Endothelial cell of umbilical vein (primary cell): Measurements from ENCODE around the gene ACSBG1. TPM values are rescaled to one million over a fixed set of nuclear protein-coding genes. Genes with fewer than 3 reads are reported as not detected.

Experiments
- BruUV-seq: library from RNA; stranded (reverse); fragments of 400-500 nt; replicated peaks from 2 replicates; lab custom pipeline; 2021; lab: Mats Ljungman, UMichigan
- CTCF ChIA-PET: fragments of 300-600, 350-600 bp; sonication (Branson Sonifier 250); formaldehyde crosslinking; loops from one replicate; lab custom pipeline; 2021; ENCODE audit warnings: antibody characterized with exemption, inconsistent platforms; lab: Charles Lee
- POLR2A ChIA-PET: fragments of 300-600, 350-600 bp; sonication (Branson Sonifier 250); formaldehyde crosslinking; loops from one replicate; lab custom pipeline; 2021; ENCODE audit warnings: antibody characterized with exemption, inconsistent platforms; lab: Charles Lee
- DNase-seq: peaks from one replicate; pipeline ENCODE4 v3.0.0-alpha.2; 2011; ENCODE audit warnings: low read depth, low spot score
- FAIRE-seq: peaks from 2 replicates; lab custom pipeline; 2011; peaks lifted over from hg19 to GRCh38; lab: Jason Lieb, UNC
- H2AFZ ChIP-seq: 2 replicates; pipeline ENCODE4 v1.6.0; 2012; ENCODE audit warnings: low read depth, low read length, control low read depth, inconsistent platforms
- H3K27ac ChIP-seq: 2 replicates; pipeline ENCODE4 v1.5.1; 2011; ENCODE audit warnings: low read depth, mild to moderate bottlenecking, control low read depth, low read length, moderate library complexity; ENCODE audit not compliant: insufficient read depth
- H3K27me3 ChIP-seq, 2 experiments: 2 replicates each; pipeline versions ENCODE4 v1.6.0 to v1.6.1; 2011; ENCODE audit warnings: low read length in 2 of 2, mixed read lengths in 1 of 2; ENCODE audit not compliant: control insufficient read depth in 2 of 2, insufficient read depth in 2 of 2
- H3K36me3 ChIP-seq, 2 experiments: 2 replicates in 1 of 2; 3 replicates in 1 of 2; pipeline ENCODE4 v1.5.1; 2011; ENCODE audit warnings: low read length in 2 of 2, mild to moderate bottlenecking in 1 of 2, moderate library complexity in 1 of 2; ENCODE audit not compliant: control insufficient read depth in 2 of 2, insufficient read depth in 2 of 2; ENCODE audit errors: extremely low read depth in 1 of 2
- H3K4me1 ChIP-seq: 3 replicates; pipeline ENCODE4 v1.5.1; 2011; ENCODE audit warnings: mild to moderate bottlenecking, low read length; ENCODE audit not compliant: control insufficient read depth, insufficient read depth; ENCODE audit errors: extremely low read depth
- H3K4me2 ChIP-seq: 2 replicates; pipeline ENCODE4 v1.6.1; 2011; ENCODE audit warnings: low read length, control low read depth, mixed read lengths; ENCODE audit not compliant: insufficient read depth
- H3K4me3 ChIP-seq, 3 experiments: fragments of 200-600 bp in 1 of 3; sonication (generic), shearing (Covaris generic) in 1 of 3; replicated peaks in 1 of 3; 2 replicates each; pipeline ENCODE4 v1.5.1; 2011 to 2016; ENCODE audit warnings: control low read depth in 3 of 3, low read length in 3 of 3, mild to moderate bottlenecking in 2 of 3, inconsistent platforms in 1 of 3, low read depth in 1 of 3, moderate library complexity in 1 of 3; ENCODE audit not compliant: insufficient read depth in 1 of 3
- H3K79me2 ChIP-seq: 2 replicates; pipeline ENCODE4 v1.6.0; 2012; ENCODE audit warnings: low read length, inconsistent platforms; ENCODE audit not compliant: control insufficient read depth, insufficient read depth
- H3K9ac ChIP-seq: replicated peaks from 2 replicates; pipeline ENCODE3; 2011; ENCODE audit warnings: low read length, control low read depth; ENCODE audit not compliant: insufficient read depth; ENCODE audit errors: extremely low read depth
- H3K9me1 ChIP-seq: replicated peaks from 3 replicates; pipeline ENCODE4 v1.6.0; 2011; ENCODE audit warnings: mild to moderate bottlenecking, low read length; ENCODE audit not compliant: control insufficient read depth, insufficient read depth; ENCODE audit errors: extremely low read depth
- H3K9me3 ChIP-seq: replicated peaks from 2 replicates; pipeline ENCODE4 v1.5.1; 2012; ENCODE audit warnings: low read length, inconsistent platforms; ENCODE audit not compliant: control insufficient read depth, insufficient read depth
- H4K20me1 ChIP-seq: replicated peaks from 2 replicates; pipeline ENCODE3; 2011; ENCODE audit warnings: mild to moderate bottlenecking, low read length; ENCODE audit not compliant: control insufficient read depth, insufficient read depth; ENCODE audit errors: extremely low read depth
- EZH2 ChIP-seq: IDR thresholded peaks from 2 replicates; pipeline ENCODE4 v1.6.1; 2012; ENCODE audit warnings: borderline replicate concordance, low read depth, mild to moderate bottlenecking, moderate library complexity, low read length, inconsistent platforms; ENCODE audit not compliant: severe bottlenecking
- FOS ChIP-seq: IDR thresholded peaks from 2 replicates; pipeline ENCODE4 v1.6.1; 2011; ENCODE audit warnings: mild to moderate bottlenecking, low read length, moderate library complexity, borderline replicate concordance; ENCODE audit not compliant: insufficient read depth
- GATA2 ChIP-seq: IDR thresholded peaks from 2 replicates; pipeline ENCODE4 v1.7.0; 2011; ENCODE audit warnings: low read depth, mild to moderate bottlenecking, moderate library complexity, mixed read lengths, low read length; ENCODE audit not compliant: insufficient read length, insufficient read depth
- JUN ChIP-seq: IDR thresholded peaks from 2 replicates; pipeline ENCODE4 v1.6.1; 2011; ENCODE audit warnings: borderline replicate concordance, low read depth; ENCODE audit not compliant: insufficient read length, insufficient read depth
- MAX ChIP-seq: IDR thresholded peaks from 2 replicates; pipeline ENCODE4 v1.6.1; 2011; ENCODE audit not compliant: insufficient read depth, insufficient read length
- MYC ChIP-seq: IDR thresholded peaks from one replicate; pipeline ENCODE4 v1.6.1; 2011; ENCODE audit warnings: mild to moderate bottlenecking, low read depth, low read length
- POLR2A ChIP-seq: IDR thresholded peaks from 2 replicates; pipeline ENCODE4 v1.6.1; 2012; ENCODE audit warnings: low read depth, mild to moderate bottlenecking, control low read depth, low read length
- POLR2AphosphoS5 ChIP-seq: IDR thresholded peaks from 2 replicates; pipeline ENCODE4 v1.6.1; 2012; ENCODE audit warnings: low read depth, mild to moderate bottlenecking, control low read depth, low read length, moderate library complexity; ENCODE audit not compliant: insufficient read depth
- dilution Hi-C: fragments of 300-500 bp; cut with MboI; formaldehyde crosslinking; loops from one replicate; pipeline ENCODE4 v1.15.0; 2019; ENCODE audit warnings: low sequenced_read_pairs; ENCODE audit not compliant: extremely low pct_ligation_motif_present
- intact Hi-C: fragments of 100-400 bp; cut with micrococcal nuclease; formaldehyde crosslinking; loops from one replicate; pipeline ENCODE4 v1.10.0; 2022
- polyA plus RNA-seq, 4 experiments: library from polyadenylated mRNA; depleted of rRNA in 3 of 4; stranded (reverse) in 3 of 4; unstranded in 1 of 4; fragments of >200 nt; gene quantifications; 2 replicates each; pipeline versions ENCODE4 v1.2.1 to v1.2.3, GENCODE V29; 2011 to 2012; ENCODE audit warnings: missing spikeins in 1 of 4
- total RNA-seq: library from RNA; stranded (reverse); gene quantifications from 2 replicates; pipeline ENCODE4 v1.2.3, GENCODE V29; 2021
- TF ChIP-seq, protein P1 (sequence below), 2 donors: IDR thresholded peaks; 1 replicate in 1 of 2; 2 replicates in 1 of 2; pipeline ENCODE4 v1.5.1; 2011; ENCODE audit warnings: low read length in 2 of 2, mild to moderate bottlenecking in 2 of 2, moderate library complexity in 2 of 2, control low read depth in 1 of 2, inconsistent platforms in 1 of 2, low read depth in 1 of 2; ENCODE audit not compliant: insufficient read depth in 1 of 2; ENCODE audit errors: extremely low read depth in 1 of 2

The ACSBG1 gene
- total and polyA plus RNA-seq, 2 donors (not counting 3 experiments of a cell fraction or from before 2014, with no cell fraction given), result not detected

DNA sequence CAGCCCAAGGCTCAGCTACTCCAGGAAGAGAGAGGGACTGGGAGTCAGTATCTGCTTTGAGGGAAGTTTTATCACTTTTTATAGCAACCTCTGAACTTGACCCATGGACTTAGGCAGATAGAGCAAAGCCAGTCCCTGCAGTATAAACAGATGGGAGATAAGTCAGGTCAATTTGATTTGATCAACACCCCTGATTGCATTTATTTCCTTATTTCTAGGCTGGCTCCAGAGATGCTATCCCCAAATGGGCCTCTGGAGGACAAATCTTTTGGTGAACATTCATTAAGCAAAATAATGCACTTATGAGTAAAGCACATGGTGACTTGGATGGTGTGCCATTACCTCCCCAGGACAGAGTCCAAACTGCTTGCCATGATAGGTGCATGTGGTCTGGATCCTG lies 94.1 kb downstream of the ACSBG1 start:
- Histone ChIP-seq H3K9ac (no peak overlapping the region), H2AFZ (no peak overlapping the region), H3K27ac (no peak overlapping the region), H3K36me3 (no peaks in the 10 kb centered on the region), H3K9me3 (no peaks in the 10 kb centered on the region), H3K4me1 (no peaks in the 10 kb centered on the region), H3K4me2 (no peak overlapping the region), H3K79me2 (no peaks in the 10 kb centered on the region), H3K27me3 (peaks cover 6 to 9% of the 10 kb centered on the region in 2 experiments), H4K20me1 (no peaks in the 10 kb centered on the region), H3K4me3 (no peak overlapping the region), H3K9me1 (no peaks in the 10 kb centered on the region)
- BruUV-seq, result no TSS peak
- CTCF ChIA-PET, result interaction anchor here (1.7 to 2.1 kb wide), 2 partner anchors 8 to 55 kb away, joined by 6 to 7 read pairs; partner anchors contain the start of gene IDH3A
- dilution Hi-C loops (no loop called here), intact Hi-C loops (no loop called here)
- FAIRE-seq (no peak), DNase-seq (no peak)
- POLR2A ChIA-PET, result no interaction called here
- TF ChIP-seq MAX (no peak), JUN (no peak), GATA2 (no peak), EZH2 (no peak), MYC (no peak), FOS (no peak), POLR2A (no peak), POLR2AphosphoS5 (no peak)
- TF ChIP-seq, protein P1, sequence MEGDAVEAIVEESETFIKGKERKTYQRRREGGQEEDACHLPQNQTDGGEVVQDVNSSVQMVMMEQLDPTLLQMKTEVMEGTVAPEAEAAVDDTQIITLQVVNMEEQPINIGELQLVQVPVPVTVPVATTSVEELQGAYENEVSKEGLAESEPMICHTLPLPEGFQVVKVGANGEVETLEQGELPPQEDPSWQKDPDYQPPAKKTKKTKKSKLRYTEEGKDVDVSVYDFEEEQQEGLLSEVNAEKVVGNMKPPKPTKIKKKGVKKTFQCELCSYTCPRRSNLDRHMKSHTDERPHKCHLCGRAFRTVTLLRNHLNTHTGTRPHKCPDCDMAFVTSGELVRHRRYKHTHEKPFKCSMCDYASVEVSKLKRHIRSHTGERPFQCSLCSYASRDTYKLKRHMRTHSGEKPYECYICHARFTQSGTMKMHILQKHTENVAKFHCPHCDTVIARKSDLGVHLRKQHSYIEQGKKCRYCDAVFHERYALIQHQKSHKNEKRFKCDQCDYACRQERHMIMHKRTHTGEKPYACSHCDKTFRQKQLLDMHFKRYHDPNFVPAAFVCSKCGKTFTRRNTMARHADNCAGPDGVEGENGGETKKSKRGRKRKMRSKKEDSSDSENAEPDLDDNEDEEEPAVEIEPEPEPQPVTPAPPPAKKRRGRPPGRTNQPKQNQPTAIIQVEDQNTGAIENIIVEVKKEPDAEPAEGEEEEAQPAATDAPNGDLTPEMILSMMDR (IDR thresholded peaks at IDR 0.05; ENCODE audit: extremely low read depth in 1 of 2, insufficient read depth in 1 of 2, low read depth in 1 of 2, low read length in 2 of 2), result no peak
